B cell (primary cell): ENCODE data around the gene UGT1A7. TPM values are rescaled to one million over a fixed set of nuclear protein-coding genes. Genes with fewer than 3 reads are reported as not detected.

ENCODE experiments used
- ATAC-seq: fragments of 200-7000 bp; cut with Tn5 transposase; one replicate; pipeline ENCODE4 v1.10.0; 2021; ENCODE audit warnings: low read depth, mild to moderate bottlenecking, moderate number of reproducible peaks, moderate library complexity
- CTCF ChIA-PET: fragments of 350-600 bp; sonication (Branson Sonifier 250); formaldehyde crosslinking; loops from one replicate; lab custom pipeline; 2021; ENCODE audit warnings: antibody characterized with exemption, inconsistent platforms; lab: Charles Lee
- POLR2A ChIA-PET: fragments of 350-600 bp; sonication (Branson Sonifier 250); formaldehyde crosslinking; loops from one replicate; lab custom pipeline; 2021; ENCODE audit warnings: antibody characterized with exemption; lab: Charles Lee
- DNase-seq: peaks from one replicate; pipeline ENCODE4 v3.0.0; 2013
- H2AFZ ChIP-seq: 2 replicates; pipeline ENCODE4 v1.6.1; 2012; ENCODE audit warnings: mild to moderate bottlenecking, low read depth, low read length; ENCODE audit not compliant: insufficient read depth, poor library complexity, severe bottlenecking
- H3K27ac ChIP-seq, 2 donors: 1 replicate in 1 of 2; 2 replicates in 1 of 2; pipeline ENCODE4 v1.5.1; 2012 to 2013; ENCODE audit warnings: low read length in 2 of 2, mild to moderate bottlenecking in 2 of 2, moderate library complexity in 1 of 2
- H3K27me3 ChIP-seq, 4 experiments: fragments of 200-600 bp in 1 of 4; sonication (generic) in 1 of 4; replicated peaks in 1 of 4; 1 replicate in 2 of 4; 2 replicates in 2 of 4; pipeline versions ENCODE4 v1.6.1 to v1.7.0; 2013 to 2016; ENCODE audit warnings: low read length in 3 of 4, mild to moderate bottlenecking in 2 of 4, mixed read lengths in 1 of 4, moderate library complexity in 1 of 4; ENCODE audit not compliant: insufficient read depth in 4 of 4, control insufficient read depth in 3 of 4; ENCODE audit errors: control extremely low read depth in 1 of 4
- H3K36me3 ChIP-seq, 2 experiments: replicated peaks in 1 of 2; 1 replicate in 1 of 2; 2 replicates in 1 of 2; pipeline versions ENCODE4 v1.6.1 to v1.7.1; 2013; ENCODE audit warnings: low read length in 1 of 2; ENCODE audit not compliant: insufficient read depth in 2 of 2, control insufficient read depth in 1 of 2; ENCODE audit errors: control extremely low read depth in 1 of 2, extremely low read depth in 1 of 2
- H3K4me1 ChIP-seq, 2 donors: fragments of 200-600 bp in 1 of 2; sonication (generic) in 1 of 2; 1 replicate in 1 of 2; 2 replicates in 1 of 2; pipeline versions ENCODE4 v1.5.1 to v1.6.1; 2013 to 2017; ENCODE audit warnings: low read length in 2 of 2; ENCODE audit not compliant: control insufficient read depth in 2 of 2, insufficient read depth in 2 of 2
- H3K4me2 ChIP-seq: replicated peaks from 2 replicates; pipeline ENCODE3; 2012; ENCODE audit warnings: mild to moderate bottlenecking, low read depth, low read length; ENCODE audit not compliant: poor library complexity, severe bottlenecking
- H3K4me3 ChIP-seq, 5 experiments: fragments of 200-600 bp in 1 of 5; sonication (generic) in 1 of 5; 1 replicate in 3 of 5; 2 replicates in 2 of 5; pipeline versions ENCODE4 v1.5.1 to v1.7.0; 2011 to 2016; ENCODE audit warnings: low read length in 4 of 5, mild to moderate bottlenecking in 4 of 5, low read depth in 2 of 5, control low read depth in 1 of 5, moderate library complexity in 1 of 5; ENCODE audit not compliant: insufficient read depth in 1 of 5; ENCODE audit errors: control extremely low read depth in 1 of 5, extremely low read depth in 1 of 5
- H3K79me2 ChIP-seq: fragments of 200-600 bp; sonication (generic); one replicate; pipeline ENCODE4 v1.6.0; 2016; ENCODE audit warnings: low read length; ENCODE audit not compliant: control insufficient read depth, insufficient read depth
- H3K9ac ChIP-seq: fragments of 200-600 bp; sonication (generic); 2 replicates; pipeline ENCODE4 v1.6.1; 2017; ENCODE audit warnings: mild to moderate bottlenecking, low read length, moderate library complexity
- H3K9me3 ChIP-seq, 3 donors: one replicate each; pipeline versions ENCODE4 v1.6.1 to v1.7.1; 2013; ENCODE audit warnings: low read length in 2 of 3; ENCODE audit not compliant: control insufficient read depth in 2 of 3, insufficient read depth in 1 of 3; ENCODE audit errors: control extremely low read depth in 1 of 3
- H4K20me1 ChIP-seq: 2 replicates; pipeline ENCODE4 v1.6.0; 2012; ENCODE audit warnings: mild to moderate bottlenecking, low read length; ENCODE audit not compliant: insufficient read depth, control insufficient read depth, poor library complexity, severe bottlenecking
- H3K27ac Mint-ChIP-seq: one replicate; pipeline ENCODE4 v1.8.0; 2021; ENCODE audit warnings: mixed read lengths
- H3K27me3 Mint-ChIP-seq: one replicate; pipeline ENCODE4 v1.8.0; 2021; ENCODE audit warnings: mixed read lengths
- H3K4me1 Mint-ChIP-seq: one replicate; pipeline ENCODE4 v1.8.0; 2021; ENCODE audit warnings: mixed read lengths
- H3K4me3 Mint-ChIP-seq: one replicate; pipeline ENCODE4 v1.8.0; 2021; ENCODE audit warnings: mixed read lengths
- H3K9me3 Mint-ChIP-seq: one replicate; pipeline ENCODE4 v1.8.0; 2022; ENCODE audit warnings: mixed read lengths; ENCODE audit not compliant: insufficient read depth
- CTCF ChIP-seq: fragments of 200-600 bp; IDR thresholded peaks from one replicate; pipeline ENCODE4 v1.8.0; 2022; ENCODE audit warnings: antibody characterized with exemption, mild to moderate bottlenecking
- EZH2 ChIP-seq: IDR thresholded peaks from 2 replicates; pipeline ENCODE4 v1.6.1; 2012; ENCODE audit warnings: borderline replicate concordance, low read depth, mild to moderate bottlenecking, moderate library complexity, low read length; ENCODE audit not compliant: insufficient read depth, poor library complexity, severe bottlenecking
- WGBS: methylation state at CpG from one replicate; pipeline ENCODE4 v1.1.5; 2013; ENCODE audit warnings: missing lambda C conversion rate; ENCODE audit not compliant: insufficient coverage; 5-methylcytosine and 5-hydroxymethylcytosine counted together
- intact Hi-C: fragments of 100-400 bp; cut with micrococcal nuclease; formaldehyde crosslinking; loops from one replicate; pipeline ENCODE4 v1.10.0; 2022
- polyA plus RNA-seq: library from polyadenylated mRNA; depleted of rRNA; stranded (reverse); fragments of >200 nt; gene quantifications from 2 replicates; pipeline ENCODE4 v1.2.3, GENCODE V29; 2012
- total RNA-seq, 2 donors: library from RNA; stranded (reverse); fragments of 120-200 nt in 1 of 2; gene quantifications; 1 replicate in 1 of 2; 2 replicates in 1 of 2; pipeline versions ENCODE4 v1.2.3 to v1.2.4, GENCODE V29; 2013 to 2022

UGT1A7 gene
- total and polyA plus RNA-seq, 2 donors (not counting 1 experiment from before 2014, with no cell fraction given) = not detected

GRCh38 chr2:233780771-233781170 is 99.1 kb downstream of the UGT1A7 start:
- H3K4me2 ChIP-seq = no peak overlapping the region
- no peaks in the 10 kb centered on the region for H3K36me3 ChIP-seq
- H3K9me3 Mint-ChIP-seq = peaks cover 3% of the 10 kb centered on the region
- no peak overlapping the region for H3K4me3 ChIP-seq
- H2AFZ ChIP-seq = no peak overlapping the region
- no peaks in the 10 kb centered on the region for H3K4me1 ChIP-seq
- ChIA-PET POLR2A (no interaction called here), CTCF (no interaction called here)
- no peak overlapping the region for H3K27ac Mint-ChIP-seq
- DNase-seq (no peak), ATAC-seq (no peak)
- H3K9ac ChIP-seq = no peak overlapping the region
- peaks cover 29% of the 10 kb centered on the region for H3K27me3 Mint-ChIP-seq
- H3K9me3 ChIP-seq = peaks cover 2 to 14% (median 3%) of the 10 kb centered on the region in 3 donors
- no peak overlapping the region for H3K4me3 Mint-ChIP-seq
- H3K27me3 ChIP-seq = peaks cover 0 to 10% (median 1%) of the 10 kb centered on the region in 4 experiments
- TF ChIP-seq CTCF = no peak
- no peak for TF ChIP-seq EZH2
- intact Hi-C loops = no loop called here
- H3K79me2 ChIP-seq = no peaks in the 10 kb centered on the region
- H3K27ac ChIP-seq = no peak overlapping the region
- no peaks in the 10 kb centered on the region for H4K20me1 ChIP-seq
- no CpG with 5 or more reads among the region's 4 CpGs for WGBS
- no peaks in the 10 kb centered on the region for H3K4me1 Mint-ChIP-seq

GRCh38 chr2:233789554-233789953 is 107.9 kb downstream of the UGT1A7 start:
- TF ChIP-seq CTCF (no peak), EZH2 (no peak)
- POLR2A ChIA-PET = no interaction called here

More at GRCh38 chr2:233789554-233789953, 107.9 kb downstream of the UGT1A7 start:
- H3K79me2 ChIP-seq = no peaks in the 10 kb centered on the region
- no peak for DNase-seq
- CTCF ChIA-PET = no interaction called here
- 87% methylated on average over 7 of the region's 7 CpGs for WGBS
- Mint-ChIP-seq H3K9me3 (peaks cover 5% of the 10 kb centered on the region), H3K27me3 (peaks cover 15% of the 10 kb centered on the region), H3K27ac (no peak overlapping the region), H3K4me1 (no peaks in the 10 kb centered on the region), H3K4me3 (no peak overlapping the region)
- H3K27ac ChIP-seq = no peak overlapping the region
- no peak for ATAC-seq
- no peaks in the 10 kb centered on the region for H4K20me1 ChIP-seq
- H3K4me3 ChIP-seq = no peak overlapping the region
- H3K4me1 ChIP-seq = no peaks in the 10 kb centered on the region
- H3K9me3 ChIP-seq = peaks cover 0 to 8% (median 0%) of the 10 kb centered on the region in 3 donors
- H3K36me3 ChIP-seq = no peaks in the 10 kb centered on the region
- intact Hi-C loops = no loop called here
- no peak overlapping the region for H3K9ac ChIP-seq
- no peak overlapping the region for H3K4me2 ChIP-seq
- no peaks in the 10 kb centered on the region for H3K27me3 ChIP-seq
- H2AFZ ChIP-seq = no peak overlapping the region
